OCI-LY7 (cell line): Measurements from ENCODE around the gene DHRSX.

Experiments
- EZH2phosphoT487 ChIP-seq: fragments of 200-600 bp; sonication (generic); IDR thresholded peaks from 2 replicates; pipeline ENCODE4 v1.6.1; 2018; ENCODE audit warnings: low read depth, borderline replicate concordance, mild to moderate bottlenecking, mixed run types, antibody characterized with exemption, low read length, moderate library complexity, mixed read lengths
- TF ChIP-seq, protein P1 (sequence below): fragments of 200-600 bp; sonication (generic); conservative IDR thresholded peaks from 2 replicates; pipeline ENCODE4 v1.5.1; 2014; ENCODE audit warnings: mild to moderate bottlenecking, antibody characterized with exemption, low read length, moderate library complexity, mixed read lengths

DNA sequence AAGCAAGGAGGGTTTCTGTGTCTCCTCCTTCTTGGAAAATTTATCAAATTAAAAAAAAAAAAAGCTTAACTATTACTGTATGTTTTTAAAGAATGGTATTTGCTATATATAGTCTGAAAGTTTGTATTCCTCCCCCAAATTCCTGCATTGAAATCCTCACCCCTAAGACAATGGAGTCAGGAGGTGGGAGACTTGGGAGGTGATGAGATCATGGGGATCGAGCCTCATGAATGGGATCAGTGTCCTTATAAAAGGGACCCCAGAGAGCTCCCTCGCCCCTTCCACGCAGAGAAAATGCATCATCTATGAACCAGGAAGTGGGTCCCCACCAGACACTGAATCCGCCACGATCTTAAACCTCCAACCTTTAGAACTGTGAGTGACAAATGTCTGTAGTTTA, 50.1 kb downstream of the DHRSX start:
- TF ChIP-seq, protein P1, sequence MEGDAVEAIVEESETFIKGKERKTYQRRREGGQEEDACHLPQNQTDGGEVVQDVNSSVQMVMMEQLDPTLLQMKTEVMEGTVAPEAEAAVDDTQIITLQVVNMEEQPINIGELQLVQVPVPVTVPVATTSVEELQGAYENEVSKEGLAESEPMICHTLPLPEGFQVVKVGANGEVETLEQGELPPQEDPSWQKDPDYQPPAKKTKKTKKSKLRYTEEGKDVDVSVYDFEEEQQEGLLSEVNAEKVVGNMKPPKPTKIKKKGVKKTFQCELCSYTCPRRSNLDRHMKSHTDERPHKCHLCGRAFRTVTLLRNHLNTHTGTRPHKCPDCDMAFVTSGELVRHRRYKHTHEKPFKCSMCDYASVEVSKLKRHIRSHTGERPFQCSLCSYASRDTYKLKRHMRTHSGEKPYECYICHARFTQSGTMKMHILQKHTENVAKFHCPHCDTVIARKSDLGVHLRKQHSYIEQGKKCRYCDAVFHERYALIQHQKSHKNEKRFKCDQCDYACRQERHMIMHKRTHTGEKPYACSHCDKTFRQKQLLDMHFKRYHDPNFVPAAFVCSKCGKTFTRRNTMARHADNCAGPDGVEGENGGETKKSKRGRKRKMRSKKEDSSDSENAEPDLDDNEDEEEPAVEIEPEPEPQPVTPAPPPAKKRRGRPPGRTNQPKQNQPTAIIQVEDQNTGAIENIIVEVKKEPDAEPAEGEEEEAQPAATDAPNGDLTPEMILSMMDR, result no peak
- no peak for TF ChIP-seq EZH2phosphoT487
